Activated naive CD8-positive, alpha-beta T cell treated with anti-CD3 and anti-CD28 coated beads for 36 hours (primary cell): ENCODE measurements around the gene ATRAID. TPM values are rescaled to one million over a fixed set of nuclear protein-coding genes. Genes with fewer than 3 reads are reported as not detected.

Experiments
- DNase-seq: peaks from one replicate; pipeline ENCODE4 v3.0.0; 2021
- H3K27ac Mint-ChIP-seq: one replicate; pipeline ENCODE4 v1.8.0; 2022; ENCODE audit warnings: mild to moderate bottlenecking, moderate library complexity, mixed read lengths
- H3K27me3 Mint-ChIP-seq: one replicate; pipeline ENCODE4 v1.8.0; 2022; ENCODE audit warnings: mild to moderate bottlenecking, mixed read lengths
- H3K36me3 Mint-ChIP-seq: one replicate; pipeline ENCODE4 v1.8.0; 2021; ENCODE audit warnings: mild to moderate bottlenecking, mixed read lengths
- H3K4me1 Mint-ChIP-seq: one replicate; pipeline ENCODE4 v1.8.0; 2021; ENCODE audit warnings: mixed read lengths
- H3K4me3 Mint-ChIP-seq: one replicate; pipeline ENCODE4 v1.8.0; 2022; ENCODE audit warnings: mild to moderate bottlenecking, moderate library complexity, mixed read lengths
- H3K9me3 Mint-ChIP-seq: one replicate; pipeline ENCODE4 v1.8.0; 2022; ENCODE audit warnings: mixed read lengths
- total RNA-seq, 2 experiments: library from RNA; stranded (reverse); gene quantifications; one replicate each; pipeline ENCODE4 v1.2.3, GENCODE V29; 2021

Gene ATRAID
- total RNA-seq, 2 experiments from 2014 or later, result 75.4 to 77.4 TPM

GRCh38 chr2:27249159-27249890 lies 37.5 kb downstream of the ATRAID start:
- Mint-ChIP-seq H3K4me3 (no peak overlapping the region), H3K36me3 (no peaks in the 10 kb centered on the region), H3K9me3 (no peaks in the 10 kb centered on the region), H3K4me1 (peaks cover 2% of the 10 kb centered on the region), H3K27ac (no peak overlapping the region), H3K27me3 (peaks cover 2% of the 10 kb centered on the region)
- no peak for DNase-seq

- Mint-ChIP-seq H3K4me3 (no peak overlapping the region), H3K27ac (no peak overlapping the region), H3K27me3 (peaks cover 10% of the 10 kb centered on the region), H3K4me1 (peaks cover 2% of the 10 kb centered on the region), H3K36me3 (no peaks in the 10 kb centered on the region), H3K9me3 (no peaks in the 10 kb centered on the region)
- peak; percentile 73 for DNase-seq
These were observed 38.2 kb downstream of the ATRAID start for GRCh38 chr2:27249891-27250651.

GRCh38 chr2:27250652-27251379 lies 39.0 kb downstream of the ATRAID start:
- Mint-ChIP-seq H3K9me3 (no peaks in the 10 kb centered on the region), H3K4me3 (no peak overlapping the region), H3K36me3 (no peaks in the 10 kb centered on the region), H3K4me1 (peaks cover 2% of the 10 kb centered on the region), H3K27me3 (peaks cover 14% of the 10 kb centered on the region), H3K27ac (no peak overlapping the region)
- no peak for DNase-seq

- peaks cover 2% of the 10 kb centered on the region for H3K4me1 Mint-ChIP-seq
- H3K27me3 Mint-ChIP-seq, result peaks cover 14% of the 10 kb centered on the region
- no peaks in the 10 kb centered on the region for H3K36me3 Mint-ChIP-seq
- no peak overlapping the region for H3K27ac Mint-ChIP-seq
- no peak overlapping the region for H3K4me3 Mint-ChIP-seq
- no peak for DNase-seq
- no peaks in the 10 kb centered on the region for H3K9me3 Mint-ChIP-seq
These were observed 39.9 kb downstream of the ATRAID start for GRCh38 chr2:27251766-27252165.

GRCh38 chr2:27255187-27255586 lies 43.3 kb downstream of the ATRAID start:
- peaks cover 31% of the 10 kb centered on the region for H3K27me3 Mint-ChIP-seq
- H3K27ac Mint-ChIP-seq, result no peak overlapping the region
- no peak overlapping the region for H3K4me3 Mint-ChIP-seq
- peaks cover 2% of the 10 kb centered on the region for H3K4me1 Mint-ChIP-seq
- H3K9me3 Mint-ChIP-seq, result no peaks in the 10 kb centered on the region
- no peak for DNase-seq
- no peaks in the 10 kb centered on the region for H3K36me3 Mint-ChIP-seq

- no peaks in the 10 kb centered on the region for H3K9me3 Mint-ChIP-seq
- H3K4me3 Mint-ChIP-seq, result no peak overlapping the region
- no peaks in the 10 kb centered on the region for H3K36me3 Mint-ChIP-seq
- H3K27ac Mint-ChIP-seq, result no peak overlapping the region
- no peak for DNase-seq
- H3K4me1 Mint-ChIP-seq, result no peaks in the 10 kb centered on the region
- H3K27me3 Mint-ChIP-seq, result peaks cover 36% of the 10 kb centered on the region
These were observed 43.8 kb downstream of the ATRAID start for GRCh38 chr2:27255660-27256059.

- H3K4me3 Mint-ChIP-seq, result no peak overlapping the region
- no peaks in the 10 kb centered on the region for H3K9me3 Mint-ChIP-seq
- H3K4me1 Mint-ChIP-seq, result peaks cover 3% of the 10 kb centered on the region
- DNase-seq, result no peak
- H3K36me3 Mint-ChIP-seq, result no peaks in the 10 kb centered on the region
- H3K27me3 Mint-ChIP-seq, result peaks cover 49% of the 10 kb centered on the region
- no peak overlapping the region for H3K27ac Mint-ChIP-seq
These were observed 45.1 kb downstream of the ATRAID start for GRCh38 chr2:27256855-27257454.

GRCh38 chr2:27258051-27258450 lies 46.2 kb downstream of the ATRAID start:
- Mint-ChIP-seq H3K4me1 (peaks cover 3% of the 10 kb centered on the region), H3K4me3 (no peak overlapping the region), H3K9me3 (no peaks in the 10 kb centered on the region), H3K27me3 (peaks cover 50% of the 10 kb centered on the region), H3K27ac (no peak overlapping the region), H3K36me3 (no peaks in the 10 kb centered on the region)
- DNase-seq, result no peak

- no peaks in the 10 kb centered on the region for H3K9me3 Mint-ChIP-seq
- peak overlapping the region; percentile 49 for H3K4me3 Mint-ChIP-seq
- peaks cover 53% of the 10 kb centered on the region for H3K27me3 Mint-ChIP-seq
- no peaks in the 10 kb centered on the region for H3K36me3 Mint-ChIP-seq
- H3K4me1 Mint-ChIP-seq, result peaks cover 16% of the 10 kb centered on the region
- H3K27ac Mint-ChIP-seq, result no peak overlapping the region
- DNase-seq, result no peak
These were observed 49.5 kb downstream of the ATRAID start for GRCh38 chr2:27261241-27261925.

- Mint-ChIP-seq H3K9me3 (no peaks in the 10 kb centered on the region), H3K4me3 (peak overlapping the region; percentile 49), H3K27me3 (peaks cover 53% of the 10 kb centered on the region)
These were observed 50.1 kb downstream of the ATRAID start for GRCh38 chr2:27261926-27262298.

GRCh38 chr2:27262379-27263286 lies 50.8 kb downstream of the ATRAID start, which contains the start of gene SLC30A3:
Gene SLC30A3, minus strand, starts transcription at chr2:27263047. Its CDS starts 141 bp downstream, at chr2:27262906.
- Mint-ChIP-seq H3K27me3 (peaks cover 52% of the 10 kb centered on the region), H3K27ac (no peak within 1 kb of the TSS), H3K4me3 (peak within 1 kb of the TSS; percentile 79), H3K9me3 (no peaks in the 10 kb centered on the region), H3K4me1 (peaks cover 16% of the 10 kb centered on the region), H3K36me3 (no peaks in the 10 kb centered on the region)
- DNase-seq, result peak; percentile 74

More at GRCh38 chr2:27261926-27262298, 50.1 kb downstream of the ATRAID start:
- no peak overlapping the region for H3K27ac Mint-ChIP-seq
- H3K4me1 Mint-ChIP-seq, result peaks cover 16% of the 10 kb centered on the region
- no peaks in the 10 kb centered on the region for H3K36me3 Mint-ChIP-seq
- no peak for DNase-seq

- Mint-ChIP-seq H3K36me3 (no peaks in the 10 kb centered on the region), H3K9me3 (no peaks in the 10 kb centered on the region), H3K27me3 (peaks cover 47% of the 10 kb centered on the region), H3K4me3 (peak overlapping the region; percentile 79), H3K4me1 (peaks cover 16% of the 10 kb centered on the region), H3K27ac (no peak overlapping the region)
- DNase-seq, result no peak
These were observed 51.7 kb downstream of the ATRAID start for GRCh38 chr2:27263287-27264252.
